Heart right ventricle (tissue), 16 donors: ENCODE measurements around the gene TRIML2. TPM values are rescaled to one million over a fixed set of nuclear protein-coding genes. Genes with fewer than 3 reads are reported as not detected.

Experiments
- ATAC-seq, 8 donors: fragments of 200-7000 bp; cut with Tn5 transposase; one replicate each; pipeline ENCODE4 v1.9.1; 2020; ENCODE audit warnings: mild to moderate bottlenecking in 8 of 8, moderate library complexity in 8 of 8, moderate number of reproducible peaks in 1 of 8
- DNase-seq, 2 donors: peaks; one replicate each; pipeline ENCODE4 v3.0.0-alpha.2; 2020
- H3K27ac ChIP-seq, 10 donors: fragments of 200-600 bp; sonication (generic) in 2 of 10; one replicate each; pipeline versions ENCODE4 v1.5.0 to v1.8.0; 2020 to 2022; ENCODE audit warnings: mild to moderate bottlenecking in 3 of 10
- H3K27me3 ChIP-seq, 7 donors: fragments of 200-600 bp; one replicate each; pipeline ENCODE4 v1.8.0; 2021 to 2022; ENCODE audit warnings: mild to moderate bottlenecking in 2 of 7
- H3K36me3 ChIP-seq, 9 donors: fragments of 200-600 bp; sonication (generic) in 1 of 9; one replicate each; pipeline versions ENCODE4 v1.5.0 to v1.8.0; 2020 to 2022; ENCODE audit warnings: mild to moderate bottlenecking in 2 of 9
- H3K4me1 ChIP-seq, 9 donors: fragments of 200-600 bp; sonication (generic) in 1 of 9; one replicate each; pipeline versions ENCODE4 v1.5.0 to v1.8.0; 2020 to 2022; ENCODE audit warnings: mild to moderate bottlenecking in 4 of 9
- H3K4me3 ChIP-seq, 10 donors: fragments of 200-600 bp; sonication (generic) in 2 of 10; one replicate each; pipeline versions ENCODE4 v1.5.0 to v1.8.0; 2020 to 2022; ENCODE audit warnings: mild to moderate bottlenecking in 7 of 10, moderate library complexity in 2 of 10
- H3K9me3 ChIP-seq, 11 donors: fragments of 200-600 bp in 10 of 11; sonication (generic) in 2 of 11; one replicate each; pipeline versions ENCODE4 v1.5.0 to v1.8.0; 2013 to 2022; ENCODE audit warnings: mild to moderate bottlenecking in 2 of 11, control low read depth in 1 of 11, moderate library complexity in 1 of 11
- WGBS, 2 donors: extraction: QIAGEN DNeasy Blood & Tissue Kit; methylation state at CpG; one replicate each; pipeline ENCODE4 v1.1.7; 2013; ENCODE audit warnings: inconsistent platforms in 1 of 2; 5-methylcytosine and 5-hydroxymethylcytosine counted together
- intact Hi-C, 10 donors: fragments of 100-400 bp; cut with DNase I; formaldehyde crosslinking; loops; one replicate each; pipeline versions ENCODE4 v1.11.1 to v1.14.2; 2022
- polyA plus RNA-seq, 2 donors: library from polyadenylated mRNA; stranded (reverse); fragments of 200-250 nt; gene quantifications; one replicate each; pipeline ENCODE4 v1.2.3, GENCODE V29; 2013
- total RNA-seq, 10 donors: library from RNA; stranded (reverse); fragmentation: NEBNext Ultra II Directional in 3 of 10; extraction: Animal tissue kit (Norgen Biotek cat#: 25700) in 3 of 10; gene quantifications; one replicate each; pipeline versions ENCODE4 v1.2.1 to v1.2.4, GENCODE V29; 2021 to 2023
- TF ChIP-seq, protein P1 (sequence below), 9 donors: fragments of 200-600 bp; sonication (generic) in 2 of 9; IDR thresholded peaks; one replicate each; pipeline versions ENCODE4 v1.5.0 to v1.8.0; 2021 to 2022; ENCODE audit warnings: antibody characterized with exemption in 9 of 9, mild to moderate bottlenecking in 5 of 9, moderate library complexity in 1 of 9
- donor health status: Arrhythmogenic right ventricular cardiomyopathy.
- donor health status: ischemic (EF 13 %, LVEDD 7.1; RV severe dilation, severe dysfunction).
- donor health status: healthy with polysubstance abuse.
- donor health status: DM: no; HTN: yes; CAD: no.
- donor health status: DM: no; HTN: no; CAD: no.
- donor health status: ischemic (EF 25% LVEDD 6.9; RV normal size, moderate dysfunction).
- donor health status: ischemic (EF 25% LVEDD 5.7; RV mildly dilated, moderate dysfunction).
- donor health status: healthy.
- donor health status: DM: yes; HTN: yes; CAD: no.
- donor health status: Ischemic cardiomyopathy.
- donor health status: ischemic (EF 35%, LVEDD 5.7; RV mildly dilated, moderate dysfunction).
- donor health status: nonischemic (EF 11% LVEDD 7.7; RV severe dilation, severe dysfunction).
- donor health status: DM: yes; HTN: yes; CAD: no.
- donor health status: PGD.
- donor health status: ischemic (EF 29% LVEDD 5.4; RV normal size, mild dysfunction).
- donor health status: nonischemic (EF 23%, LVEDD 6.1; RV moderate dilation, normal function).

TRIML2 gene
- total and polyA plus RNA-seq, 12 donors, result 0.01 TPM; not detected in 11

DNA sequence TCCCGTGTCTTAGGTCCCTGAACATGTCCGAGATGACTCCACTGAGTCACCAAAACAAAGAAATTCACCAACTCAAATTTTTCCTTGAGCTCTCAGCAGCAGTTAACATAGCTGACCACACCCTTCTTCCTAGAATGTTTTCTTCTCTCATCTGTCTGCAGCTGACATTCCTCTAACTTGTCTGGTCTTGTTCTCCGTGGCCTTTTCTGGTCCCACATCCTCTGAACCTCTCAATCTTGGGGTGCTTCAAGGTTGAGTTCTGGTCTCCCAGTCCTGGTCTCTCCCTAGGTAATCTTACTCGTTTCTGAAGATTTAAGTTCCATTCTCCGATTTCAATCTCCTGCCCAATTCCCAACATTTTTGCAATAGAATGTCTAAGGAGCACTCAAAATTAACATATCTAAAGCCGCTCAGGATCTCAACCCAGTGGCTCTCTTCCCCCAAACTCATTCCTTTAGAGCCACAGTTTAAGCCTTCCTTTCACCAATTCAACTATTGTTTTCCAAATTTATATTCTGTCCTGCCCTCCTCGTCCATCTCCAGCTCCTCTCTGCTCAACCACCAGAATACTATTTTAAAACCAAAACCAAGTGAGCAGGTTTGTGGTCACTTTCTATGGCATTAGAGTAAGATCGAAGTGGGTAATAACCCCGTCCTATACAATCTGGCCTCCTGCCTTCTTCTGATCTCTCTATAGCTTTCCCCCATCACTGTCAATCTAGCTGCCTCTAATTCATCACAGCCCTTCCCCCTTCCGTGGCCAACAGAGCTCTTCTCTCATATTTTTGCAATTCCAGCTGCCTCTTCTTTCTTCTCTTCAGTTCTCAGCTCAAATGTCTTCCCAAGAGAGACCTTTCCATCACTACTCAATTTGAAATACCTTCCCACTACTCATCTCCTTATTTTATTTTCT is 1.2 kb downstream of the TRIML2 start:
- H3K4me1 ChIP-seq, result no peaks in the 10 kb centered on the region
- WGBS, 2 donors, result 47 to 50% methylated on average over 10 of the region's 10 CpGs
- no peak overlapping the region for H3K4me3 ChIP-seq
- H3K27ac ChIP-seq, result no peak overlapping the region
- TF ChIP-seq, protein P1, sequence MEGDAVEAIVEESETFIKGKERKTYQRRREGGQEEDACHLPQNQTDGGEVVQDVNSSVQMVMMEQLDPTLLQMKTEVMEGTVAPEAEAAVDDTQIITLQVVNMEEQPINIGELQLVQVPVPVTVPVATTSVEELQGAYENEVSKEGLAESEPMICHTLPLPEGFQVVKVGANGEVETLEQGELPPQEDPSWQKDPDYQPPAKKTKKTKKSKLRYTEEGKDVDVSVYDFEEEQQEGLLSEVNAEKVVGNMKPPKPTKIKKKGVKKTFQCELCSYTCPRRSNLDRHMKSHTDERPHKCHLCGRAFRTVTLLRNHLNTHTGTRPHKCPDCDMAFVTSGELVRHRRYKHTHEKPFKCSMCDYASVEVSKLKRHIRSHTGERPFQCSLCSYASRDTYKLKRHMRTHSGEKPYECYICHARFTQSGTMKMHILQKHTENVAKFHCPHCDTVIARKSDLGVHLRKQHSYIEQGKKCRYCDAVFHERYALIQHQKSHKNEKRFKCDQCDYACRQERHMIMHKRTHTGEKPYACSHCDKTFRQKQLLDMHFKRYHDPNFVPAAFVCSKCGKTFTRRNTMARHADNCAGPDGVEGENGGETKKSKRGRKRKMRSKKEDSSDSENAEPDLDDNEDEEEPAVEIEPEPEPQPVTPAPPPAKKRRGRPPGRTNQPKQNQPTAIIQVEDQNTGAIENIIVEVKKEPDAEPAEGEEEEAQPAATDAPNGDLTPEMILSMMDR (IDR thresholded peaks at IDR 0.05), result no peak
- H3K9me3 ChIP-seq, result peaks cover 0 to 24% (median 0%) of the 10 kb centered on the region in 11 donors
- peaks cover 0 to 6% (median 0%) of the 10 kb centered on the region in 7 donors for H3K27me3 ChIP-seq
- DNase-seq (no peak), ATAC-seq (no peak)
- no peaks in the 10 kb centered on the region for H3K36me3 ChIP-seq
- intact Hi-C loops, result no loop called here

- no peak overlapping the region for H3K4me3 ChIP-seq
- ATAC-seq (no peak), DNase-seq (no peak)
- TF ChIP-seq, protein P1 (IDR thresholded peaks at IDR 0.05), result no peak
- peaks cover 0 to 24% (median 0%) of the 10 kb centered on the region in 11 donors for H3K9me3 ChIP-seq
- no peaks in the 10 kb centered on the region for H3K4me1 ChIP-seq
- WGBS, 2 donors, result 97 to 98% methylated on average over 40 of the region's 40 CpGs
- H3K27ac ChIP-seq, result no peak overlapping the region
- intact Hi-C loops, result no loop called here
- peaks cover 0 to 6% (median 0%) of the 10 kb centered on the region in 7 donors for H3K27me3 ChIP-seq
- H3K36me3 ChIP-seq, result no peaks in the 10 kb centered on the region
These were observed 2.9 kb downstream of the TRIML2 start for GRCh38 chr4:188106454-188106853.

DNA sequence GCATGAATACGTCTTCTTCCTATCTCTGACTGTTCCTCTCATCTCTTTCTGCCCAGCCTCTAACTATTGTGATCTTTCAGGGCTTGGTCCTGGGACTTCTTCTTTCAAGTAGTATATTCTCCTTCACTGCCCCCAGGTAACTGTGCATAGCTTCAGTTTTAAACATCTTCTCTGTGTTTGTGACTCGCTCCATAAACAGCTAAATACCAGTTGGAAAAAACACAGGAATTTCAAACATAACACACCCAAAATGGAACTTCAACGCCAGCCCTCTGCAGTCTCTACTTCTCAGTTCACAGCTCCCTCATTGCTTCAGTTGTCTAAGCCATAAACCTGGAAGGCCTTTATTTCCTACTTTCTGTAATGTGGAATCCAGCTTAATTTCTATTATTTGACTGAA is 16.6 kb downstream of the TRIML2 start:
- no peaks in the 10 kb centered on the region for H3K27me3 ChIP-seq
- H3K4me3 ChIP-seq, result no peak overlapping the region
- ATAC-seq, result no peak
- DNase-seq, result no peak
- TF ChIP-seq, protein P1 (IDR thresholded peaks at IDR 0.05), result no peak
- no peaks in the 10 kb centered on the region for H3K36me3 ChIP-seq
- no peaks in the 10 kb centered on the region for H3K4me1 ChIP-seq
- 88 to 93% methylated on average over 3 of the region's 3 CpGs for WGBS, 2 donors
- H3K27ac ChIP-seq, result no peak overlapping the region
- intact Hi-C loops, result no loop called here
- peaks cover 0 to 4% (median 0%) of the 10 kb centered on the region in 11 donors for H3K9me3 ChIP-seq

GRCh38 chr4:188086858-188087257 is 22.5 kb downstream of the TRIML2 start:
- Histone ChIP-seq H3K4me1 (no peaks in the 10 kb centered on the region), H3K36me3 (no peaks in the 10 kb centered on the region), H3K27me3 (no peaks in the 10 kb centered on the region), H3K4me3 (no peak overlapping the region), H3K9me3 (peaks cover 0 to 4% (median 0%) of the 10 kb centered on the region in 11 donors), H3K27ac (no peak overlapping the region)
- ATAC-seq, result no peak
- intact Hi-C loops, result no loop called here
- WGBS, 2 donors, result 87 to 89% methylated on average over 6 of the region's 6 CpGs
- DNase-seq, result no peak
- TF ChIP-seq, protein P1 (IDR thresholded peaks at IDR 0.05), result no peak
